Measurements from ENCODE around the gene TSR3.

TSR3 gene

GRCh38 chr16:1351582-1352362 is at the start of gene TSR3, which contains the start of gene GNPTG:
TSR3 (minus strand) TSS chr16:1351878; CDS start chr16:1351804, 74 bp downstream.
GNPTG (plus strand) TSS chr16:1351931; CDS start chr16:1351966, 35 bp downstream.
- DNase-seq (ENCODE audit: low spot score): peak; percentile 67

- no peak for DNase-seq (ENCODE audit: low spot score)
Measured at GRCh38 chr16:1401061-1401757, 49.5 kb upstream of the TSR3 start.

DNA sequence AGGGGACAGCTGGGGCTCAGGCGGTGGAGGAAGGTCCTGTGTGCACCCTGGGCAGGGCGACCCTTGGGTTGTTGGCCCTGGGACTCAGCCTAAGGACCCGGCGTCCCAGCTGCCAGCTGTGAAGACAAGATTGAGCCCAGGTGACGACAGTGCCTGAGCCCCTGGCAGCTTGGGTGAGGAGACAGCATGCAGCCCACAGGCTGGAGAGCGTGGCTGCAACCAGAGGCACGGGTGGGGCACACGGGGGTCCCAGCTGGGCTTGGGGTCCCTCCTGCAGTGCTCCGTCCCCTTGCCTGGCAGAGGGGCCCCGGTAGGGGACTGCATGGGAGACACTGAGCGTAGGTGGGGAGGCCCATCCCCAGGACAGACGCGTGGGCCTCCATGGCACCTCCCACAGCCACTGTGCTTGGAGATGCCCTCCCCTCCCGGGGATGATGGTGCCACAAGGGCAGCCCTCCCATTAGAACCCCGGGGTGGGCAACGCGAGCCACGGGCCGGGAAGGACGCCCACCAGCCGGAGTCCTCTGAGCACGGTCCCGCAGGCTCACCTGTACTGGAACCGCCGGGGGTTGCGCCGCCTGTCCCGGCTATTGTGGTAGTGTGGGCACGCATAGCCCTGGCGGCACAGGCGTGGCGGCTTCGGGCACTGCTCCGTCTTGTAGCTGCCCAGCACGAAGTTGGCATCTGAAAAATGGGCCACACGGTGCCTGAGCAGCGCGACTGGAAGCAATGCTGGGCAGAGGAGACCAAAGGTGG is 47.3 kb upstream of the TSR3 start:
- no peak for DNase-seq (ENCODE audit: low spot score)

GRCh38 chr16:1398351-1398750 is 46.7 kb upstream of the TSR3 start:
- no peak for DNase-seq (ENCODE audit: low spot score)

DNA sequence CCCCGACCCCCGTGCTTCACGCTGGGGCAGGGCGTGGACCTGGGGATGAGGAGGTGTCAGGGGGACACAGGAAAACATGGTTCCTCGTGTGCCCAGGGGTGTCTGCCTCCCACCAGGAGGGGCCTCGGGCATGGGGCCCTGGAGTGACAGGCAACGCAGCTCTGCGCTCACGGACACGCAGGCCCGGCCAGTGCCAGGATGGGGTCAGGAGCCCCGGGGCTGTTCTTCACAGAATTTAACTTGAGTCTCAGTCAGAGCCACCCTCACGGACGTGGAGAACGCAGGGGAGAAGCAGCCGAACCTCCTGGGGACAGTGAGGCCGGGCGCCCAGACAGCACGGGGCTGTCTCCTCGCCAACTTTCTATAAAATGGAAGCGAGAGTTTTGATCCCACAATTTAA is 46.1 kb upstream of the TSR3 start:
- DNase-seq (ENCODE audit: low spot score): no peak

GRCh38 chr16:1395444-1396031 is 43.9 kb upstream of the TSR3 start:
- DNase-seq (ENCODE audit: low spot score): no peak

DNA sequence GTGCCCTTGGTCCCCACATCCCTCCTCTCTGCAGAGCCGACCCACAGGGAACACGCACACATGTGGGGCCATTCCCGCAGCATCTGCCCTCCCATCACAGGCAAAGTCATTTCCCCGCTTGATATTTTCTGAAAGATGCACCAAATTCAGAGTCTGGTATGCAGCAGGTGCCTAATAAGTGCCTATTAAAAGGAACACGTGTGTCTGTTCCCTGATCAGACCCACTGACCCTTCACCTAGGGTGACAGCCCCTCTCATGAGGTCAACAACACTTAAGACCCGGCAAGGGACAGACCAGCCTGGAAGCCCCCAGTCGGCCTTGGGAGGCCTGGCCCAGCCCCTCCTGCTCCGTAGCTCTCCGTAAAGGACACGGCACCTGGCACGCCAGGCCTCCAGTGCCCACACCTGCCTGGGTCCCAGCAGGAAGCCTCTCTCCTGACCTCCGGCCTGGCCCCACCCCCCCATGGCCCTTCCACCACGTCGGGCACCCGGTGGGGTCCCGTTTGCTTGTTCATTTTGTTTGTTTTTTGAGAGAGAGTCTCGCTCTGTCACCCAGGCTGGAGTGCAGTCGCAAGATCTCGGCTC is 42.8 kb upstream of the TSR3 start:
- no peak for DNase-seq (ENCODE audit: low spot score)

DNA sequence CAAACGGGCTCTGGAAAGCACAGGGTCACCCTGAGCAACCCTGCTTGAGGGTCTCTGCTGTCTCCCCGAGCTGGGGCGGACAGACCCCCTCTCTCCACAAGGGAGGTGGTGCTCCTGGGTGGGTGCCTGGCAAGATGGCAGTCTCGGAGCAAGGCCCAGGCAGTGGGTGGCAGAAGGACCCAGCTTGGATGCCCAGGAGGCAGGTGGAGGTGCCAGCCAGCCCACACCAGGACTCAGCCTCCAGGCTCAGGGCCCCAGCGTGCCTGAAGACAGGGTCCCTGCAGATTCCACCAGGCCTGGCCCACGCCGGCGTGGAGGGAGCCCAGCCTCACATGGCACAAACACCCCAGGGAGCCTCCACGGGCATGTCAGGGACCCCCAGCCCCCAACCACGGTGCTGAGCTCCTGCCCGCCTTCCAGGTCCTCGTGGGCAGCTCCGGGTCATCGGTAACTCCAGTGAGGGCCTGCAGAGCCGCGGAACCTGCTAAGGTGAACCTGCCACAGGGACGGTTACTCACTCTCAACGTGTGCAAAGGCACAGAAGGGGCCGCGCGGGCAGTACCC is 42.0 kb upstream of the TSR3 start:
- no peak for DNase-seq (ENCODE audit: low spot score)

GRCh38 chr16:1392826-1393225 is 41.1 kb upstream of the TSR3 start:
- DNase-seq (ENCODE audit: low spot score): no peak

- no peak for DNase-seq (ENCODE audit: low spot score)
Measured at GRCh38 chr16:1390239-1390779, 38.6 kb upstream of the TSR3 start.

- no peak for DNase-seq (ENCODE audit: low spot score)
Measured at GRCh38 chr16:1389762-1390161, 38.1 kb upstream of the TSR3 start.

DNA sequence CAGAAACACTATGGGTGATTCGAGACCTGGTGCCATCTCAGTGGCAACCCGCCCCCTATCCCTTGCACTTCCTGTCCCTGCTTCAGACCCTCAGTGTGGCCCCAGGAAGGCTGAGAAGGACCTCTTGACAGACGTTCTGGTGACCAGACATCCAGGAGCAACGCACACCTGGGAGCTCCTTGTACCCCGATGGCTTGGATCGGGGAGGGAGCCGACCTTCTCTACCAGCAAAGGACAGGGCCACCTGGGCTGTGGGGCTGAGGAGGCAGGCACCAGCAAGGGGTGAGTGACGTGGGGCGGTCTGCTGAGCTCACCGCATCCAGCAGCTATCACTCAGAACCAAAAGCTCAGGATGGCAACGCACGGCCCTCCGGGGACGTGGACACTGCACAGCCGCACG is 35.7 kb upstream of the TSR3 start:
- no peak for DNase-seq (ENCODE audit: low spot score)

GRCh38 chr16:1385232-1385631 is 33.6 kb upstream of the TSR3 start:
- no peak for DNase-seq (ENCODE audit: low spot score)

GRCh38 chr16:1383556-1383955 is 31.9 kb upstream of the TSR3 start:
- no peak for DNase-seq (ENCODE audit: low spot score)

GRCh38 chr16:1381612-1382406 is 30.1 kb upstream of the TSR3 start:
- DNase-seq (ENCODE audit: low spot score): no peak

- no peak for DNase-seq (ENCODE audit: low spot score)
Measured at GRCh38 chr16:1380195-1380594, 28.5 kb upstream of the TSR3 start.

GRCh38 chr16:1379304-1380076 is 27.8 kb upstream of the TSR3 start:
- peak; percentile 61 for DNase-seq (ENCODE audit: low spot score)

DNA sequence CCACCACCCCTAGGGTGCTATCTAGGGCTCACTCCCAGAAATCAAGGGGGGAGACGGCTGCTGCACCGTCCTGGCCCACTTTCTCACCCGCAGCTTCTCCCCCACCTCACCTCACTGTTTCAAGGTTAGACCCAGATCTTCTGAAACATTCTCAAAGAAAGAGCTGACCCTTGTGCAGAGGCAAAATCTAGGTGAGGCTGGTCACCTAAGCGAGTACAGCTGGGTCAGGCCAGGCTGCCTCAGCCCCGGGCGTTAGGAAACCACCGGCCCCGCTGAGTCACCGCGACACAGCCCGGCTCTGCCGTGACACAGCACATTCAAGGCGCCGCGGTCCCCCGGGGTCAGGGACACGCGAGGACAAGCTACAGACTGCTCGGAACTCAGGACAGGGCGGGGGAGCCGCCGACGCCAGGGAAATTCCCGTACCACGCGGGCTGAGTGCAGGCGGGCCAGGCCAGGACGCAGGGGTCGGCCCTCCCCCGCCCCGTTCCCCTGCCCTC is 27.2 kb upstream of the TSR3 start:
- peak; percentile 56 for DNase-seq (ENCODE audit: low spot score)

GRCh38 chr16:1378087-1378803 is 26.6 kb upstream of the TSR3 start:
- no peak for DNase-seq (ENCODE audit: low spot score)

Data from HuH-7 (cell line).